Measurements from ENCODE around the gene NRARP. TPM values are rescaled to one million over a fixed set of nuclear protein-coding genes. Genes with fewer than 3 reads are reported as not detected.

The NRARP gene
- total and polyA plus RNA-seq, 2 experiments from 2014 or later = 4.0 to 55.1 TPM

GRCh38 chr9:137299203-137299565, 2.9 kb downstream of the NRARP start:
- no peak overlapping the region for H3K27ac Mint-ChIP-seq
- peaks cover 3% of the 10 kb centered on the region; the same call in 1 of the 2 replicates for H3K79me2 ChIP-seq (replicated peaks; ENCODE audit: insufficient read depth)
- H4K20me1 ChIP-seq (replicated peaks; ENCODE audit: insufficient read depth) = peaks cover 11% of the 10 kb centered on the region
- H3K4me1 Mint-ChIP-seq = peaks cover 41% of the 10 kb centered on the region
- peaks cover 32% of the 10 kb centered on the region for H3F3A ChIP-seq (replicated peaks; ENCODE audit: low read depth)
- peaks cover 40% of the 10 kb centered on the region for H3K4me1 ChIP-seq (ENCODE audit: insufficient read depth)
- H3K27me3 ChIP-seq (ENCODE audit: insufficient read depth) = peaks cover 41% of the 10 kb centered on the region
- peak overlapping the region; percentile 69 for H3K4me3 Mint-ChIP-seq
- no peak overlapping the region for H2AFZ ChIP-seq
- H3K9me3 Mint-ChIP-seq = peaks cover 4% of the 10 kb centered on the region
- TF ChIP-seq NANOG (IDR thresholded peaks at IDR 0.05; ENCODE audit: borderline replicate concordance) (no peak), ETS1 (IDR thresholded peaks at IDR 0.05) (no peak), CREB1 (CRISPR knock-in tag; IDR thresholded peaks at IDR 0.05; ENCODE audit: low read depth) (no peak), POLR2AphosphoS5 (IDR thresholded peaks at IDR 0.05; ENCODE audit: low read depth) (no peak), ZNF462 (CRISPR knock-in tag; IDR thresholded peaks at IDR 0.05) (no peak), ZNF331 (CRISPR knock-in tag; IDR thresholded peaks at IDR 0.05; ENCODE audit: low read depth) (no peak), STAT1 (IDR thresholded peaks at IDR 0.05; ENCODE audit: unreplicated experiment) (no peak), EZH2 (IDR thresholded peaks at IDR 0.05; ENCODE audit: low read depth, unreplicated experiment) (no peak)
- H3K9me2 ChIP-seq (ENCODE audit: insufficient read depth) = no peaks in the 10 kb centered on the region
- H3K27ac ChIP-seq (ENCODE audit: low read depth) = peak overlapping the region; percentile 84; the same call in 1 of the 2 replicates
- H3K36me3 Mint-ChIP-seq (ENCODE audit: low read depth) = peaks cover 4% of the 10 kb centered on the region; the same call in 2 of the 3 replicates
- peak; percentile 60 for DNase-seq (ENCODE audit: low spot score)
- no peaks in the 10 kb centered on the region for H3K36me3 ChIP-seq (ENCODE audit: insufficient read depth)
- H3K4me2 ChIP-seq = peak overlapping the region; percentile 96
- peak overlapping the region; percentile 94 for H3K4me3 ChIP-seq
- peaks cover 41% of the 10 kb centered on the region for H3K27me3 Mint-ChIP-seq (ENCODE audit: insufficient read depth, low read depth, poor library complexity)
- ATAC-seq = peak; percentile 15
